Tibial nerve (tissue), 4 donors: Measurements from ENCODE around the gene KCNK10. TPM values are rescaled to one million over a fixed set of nuclear protein-coding genes. Genes with fewer than 3 reads are reported as not detected.
"Not testable (repeated sequence)": the region's sequence is repeated elsewhere in the genome, so short reads cannot be mapped to it uniquely, and the experiment has no call there.

ENCODE experiments used
- DNase-seq, 2 donors: peaks; one replicate each; pipeline ENCODE4 v3.0.0-alpha.2; 2019; ENCODE audit warnings: low spot score in 2 of 2
- H3K27ac ChIP-seq, 4 donors: fragments of 200-600 bp; sonication (generic) in 3 of 4; one replicate each; pipeline ENCODE4 v1.5.1; 2017 to 2019; ENCODE audit warnings: mild to moderate bottlenecking in 1 of 4
- H3K27me3 ChIP-seq, 2 donors: fragments of 200-600 bp; sonication (generic) in 1 of 2; one replicate each; pipeline versions ENCODE4 v1.5.1 to v1.6.0; 2017 to 2019
- H3K36me3 ChIP-seq, 3 donors: fragments of 200-600 bp; sonication (generic); one replicate each; pipeline ENCODE4 v1.5.1; 2018 to 2019
- H3K4me1 ChIP-seq, 4 donors: fragments of 200-600 bp; sonication (generic) in 3 of 4; one replicate each; pipeline ENCODE4 v1.5.1; 2017 to 2019
- H3K4me3 ChIP-seq, 4 donors: fragments of 200-600 bp; sonication (generic) in 3 of 4; one replicate each; pipeline ENCODE4 v1.5.1; 2017 to 2019; ENCODE audit warnings: mild to moderate bottlenecking in 1 of 4, moderate library complexity in 1 of 4
- H3K9me3 ChIP-seq, 4 donors: fragments of 200-600 bp; sonication (generic) in 3 of 4; one replicate each; pipeline ENCODE4 v1.5.1; 2017 to 2019
- CTCF ChIP-seq, 5 experiments: fragments of 200-600 bp in 3 of 5; fragments of 450-650 bp in 2 of 5; sonication (generic) in 3 of 5; IDR thresholded peaks; one replicate each; pipeline ENCODE4 v1.5.1; 2016 to 2019; ENCODE audit warnings: antibody characterized with exemption in 5 of 5, mild to moderate bottlenecking in 3 of 5, moderate library complexity in 2 of 5
- EP300 ChIP-seq, 2 donors: sonication (generic); formaldehyde crosslinking; IDR thresholded peaks; one replicate each; pipeline ENCODE4 v1.6.1; 2017; ENCODE audit warnings: antibody characterized with exemption in 2 of 2, mild to moderate bottlenecking in 1 of 2
- POLR2A ChIP-seq, 2 donors: fragments of 450-650 bp; IDR thresholded peaks; one replicate each; pipeline ENCODE4 v1.6.1; 2017; ENCODE audit warnings: antibody characterized with exemption in 2 of 2, mild to moderate bottlenecking in 2 of 2, moderate library complexity in 2 of 2
- WGBS, 2 donors: methylation state at CpG; one replicate each; pipeline ENCODE4 v1.1.5; 2018; 5-methylcytosine and 5-hydroxymethylcytosine counted together
- total RNA-seq, 4 donors: library from RNA; depleted of rRNA; stranded (reverse); fragments of >200 nt; gene quantifications; one replicate each; pipeline ENCODE4 v1.1.0, GENCODE V29; 2016

The KCNK10 gene
- total RNA-seq, 4 donors from 2014 or later, result not detected

- no peak for TF ChIP-seq CTCF (IDR thresholded peaks at IDR 0.05)
- TF ChIP-seq POLR2A (IDR thresholded peaks at IDR 0.05), result no peak
- TF ChIP-seq EP300 (IDR thresholded peaks at IDR 0.05), result no peak
- Histone ChIP-seq H3K9me3 (no peaks in the 10 kb centered on the region), H3K27me3 (no peaks in the 10 kb centered on the region), H3K27ac (no peak overlapping the region), H3K4me3 (no peak overlapping the region), H3K36me3 (no peaks in the 10 kb centered on the region), H3K4me1 (no peaks in the 10 kb centered on the region)
- DNase-seq, result no peak
- WGBS, 2 donors, result 83 to 85% methylated on average over 2 of the region's 2 CpGs
These were observed 51.9 kb downstream of the KCNK10 start for GRCh38 chr14:88271205-88271604.

DNA sequence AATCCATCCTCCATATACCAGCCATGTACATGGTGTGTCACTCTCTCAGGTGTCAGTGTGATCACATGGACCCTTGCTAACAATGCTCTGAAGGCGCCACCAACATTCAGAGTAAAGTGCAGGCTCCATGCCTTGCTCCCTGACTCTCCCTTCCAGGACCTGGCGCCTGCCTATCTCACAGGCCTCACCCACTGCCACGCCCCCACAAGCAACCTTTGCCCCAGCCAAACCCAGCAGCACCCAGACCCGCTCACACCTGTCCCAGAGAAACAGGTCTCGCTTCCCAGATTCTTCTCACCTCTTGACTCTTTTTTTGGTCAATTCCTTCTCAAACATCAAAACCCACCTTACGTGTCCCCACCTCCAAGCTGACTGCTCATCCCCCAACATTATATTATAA is 52.3 kb downstream of the KCNK10 start:
- H3K4me1 ChIP-seq, result no peaks in the 10 kb centered on the region
- no peak for TF ChIP-seq EP300 (IDR thresholded peaks at IDR 0.05)
- no peak for TF ChIP-seq POLR2A (IDR thresholded peaks at IDR 0.05)
- no peak for TF ChIP-seq CTCF (IDR thresholded peaks at IDR 0.05)
- DNase-seq, result no peak
- no peaks in the 10 kb centered on the region for H3K27me3 ChIP-seq
- H3K36me3 ChIP-seq, result no peaks in the 10 kb centered on the region
- no peak overlapping the region for H3K4me3 ChIP-seq
- H3K9me3 ChIP-seq, result no peaks in the 10 kb centered on the region
- no peak overlapping the region for H3K27ac ChIP-seq
- WGBS, 2 donors, result 58 to 64% methylated on average over 6 of the region's 6 CpGs

- TF ChIP-seq POLR2A (IDR thresholded peaks at IDR 0.05) (no peak), CTCF (IDR thresholded peaks at IDR 0.05) (no peak), EP300 (IDR thresholded peaks at IDR 0.05) (no peak)
- Histone ChIP-seq H3K4me3 (no peak overlapping the region), H3K9me3 (no peaks in the 10 kb centered on the region), H3K4me1 (no peaks in the 10 kb centered on the region), H3K27ac (no peak overlapping the region), H3K27me3 (no peaks in the 10 kb centered on the region), H3K36me3 (no peaks in the 10 kb centered on the region)
- WGBS, 2 donors, result 62 to 65% methylated on average over 6 to 12 of the region's 12 CpGs
- no peak for DNase-seq
These were observed 53.2 kb downstream of the KCNK10 start for GRCh38 chr14:88269806-88270420.

DNA sequence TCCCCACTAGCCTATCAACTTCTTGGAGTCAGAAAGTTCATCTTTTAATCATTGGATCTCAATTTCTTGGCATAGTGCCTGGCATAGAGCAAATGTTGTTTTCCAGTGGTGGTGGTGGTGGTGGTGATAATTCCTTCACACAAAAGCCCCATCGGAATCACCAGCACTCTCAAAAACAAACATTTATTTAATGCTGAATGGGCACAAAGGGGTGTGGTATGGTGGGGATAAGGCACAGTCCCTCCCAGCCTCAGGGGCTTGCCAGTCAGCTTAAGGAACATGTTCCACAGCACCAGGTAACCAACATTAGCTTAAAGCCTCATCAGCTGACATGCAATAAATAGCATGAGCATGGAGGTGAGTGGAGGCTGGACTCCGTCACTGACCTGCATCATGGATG is 56.6 kb downstream of the KCNK10 start:
- 77 to 88% methylated on average over 2 of the region's 2 CpGs for WGBS, 2 donors
- H3K27me3 ChIP-seq, result no peaks in the 10 kb centered on the region
- TF ChIP-seq EP300 (IDR thresholded peaks at IDR 0.05) (no peak), CTCF (IDR thresholded peaks at IDR 0.05) (no peak), POLR2A (IDR thresholded peaks at IDR 0.05) (no peak)

DNA sequence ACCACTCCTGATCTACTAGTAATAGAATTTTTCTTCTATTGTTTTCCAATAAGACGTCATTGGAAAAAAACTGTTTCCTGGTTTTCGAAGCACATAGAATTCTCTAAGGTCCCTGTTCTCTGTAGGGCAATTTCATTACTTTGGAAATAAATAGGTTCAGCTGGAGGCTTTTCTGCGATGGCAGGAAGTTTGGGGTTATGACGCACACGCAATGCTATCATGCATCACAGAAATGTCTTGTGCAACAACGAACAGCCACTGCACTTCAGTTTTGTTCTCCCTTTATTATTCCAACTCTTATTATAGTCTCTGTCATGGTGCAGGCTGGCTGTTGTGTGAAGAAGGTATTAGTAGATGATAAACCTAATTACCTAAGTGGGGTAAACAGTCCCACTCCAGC is 59.0 kb downstream of the KCNK10 start:
- no peaks in the 10 kb centered on the region for H3K27me3 ChIP-seq
- DNase-seq, result no peak
- TF ChIP-seq POLR2A (IDR thresholded peaks at IDR 0.05), result no peak
- TF ChIP-seq CTCF (IDR thresholded peaks at IDR 0.05), result no peak
- no peak for TF ChIP-seq EP300 (IDR thresholded peaks at IDR 0.05)
- WGBS, 2 donors, result 60 to 67% methylated on average over 6 of the region's 6 CpGs
- no peaks in the 10 kb centered on the region for H3K4me1 ChIP-seq
- H3K4me3 ChIP-seq, result no peak overlapping the region
- H3K9me3 ChIP-seq, result no peaks in the 10 kb centered on the region
- no peak overlapping the region for H3K27ac ChIP-seq
- H3K36me3 ChIP-seq, result no peaks in the 10 kb centered on the region

More for the DNA sequence above, 56.6 kb downstream of the KCNK10 start:
- Histone ChIP-seq H3K9me3 (no peaks in the 10 kb centered on the region), H3K4me1 (no peaks in the 10 kb centered on the region), H3K27ac (no peak overlapping the region), H3K4me3 (no peak overlapping the region), H3K36me3 (no peaks in the 10 kb centered on the region)
- no peak for DNase-seq

DNA sequence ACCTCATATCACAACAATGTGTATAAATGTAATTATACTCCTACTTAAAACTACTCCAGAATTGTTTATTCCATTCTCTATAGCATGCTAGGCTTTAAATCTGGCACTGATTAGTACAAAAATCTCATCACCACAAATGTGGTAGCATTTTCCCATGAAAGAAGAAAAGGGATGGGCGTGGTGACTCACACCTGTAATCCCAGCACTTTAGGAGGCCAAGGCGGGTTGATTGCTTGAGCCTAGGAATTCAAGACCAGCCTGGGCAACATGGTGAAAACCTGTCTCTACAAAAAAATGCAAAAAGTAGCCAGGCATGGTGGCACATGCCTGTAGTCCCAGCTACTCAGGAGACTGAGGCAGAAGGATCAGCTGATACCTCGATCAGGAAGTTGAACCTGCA is 61.8 kb downstream of the KCNK10 start:
- H3K27ac ChIP-seq, DNase-seq, H3K36me3 ChIP-seq, H3K4me3 ChIP-seq, H3K27me3 ChIP-seq, H3K4me1 ChIP-seq, H3K9me3 ChIP-seq: not testable (repeated sequence)
- WGBS, 2 donors, result 76 to 83% methylated on average over 3 of the region's 3 CpGs
